Measurements from ENCODE around the gene TTBK1.

The TTBK1 gene

GRCh38 chr6:43211955-43212354 lies 31.3 kb upstream of the TTBK1 start:
- no peaks in the 10 kb centered on the region for H3K4me1 ChIP-seq (ENCODE audit: control insufficient read depth, insufficient read depth, low read length)
- no peak overlapping the region for H3K9ac ChIP-seq (ENCODE audit: low read length)
- H3K36me3 ChIP-seq (ENCODE audit: control insufficient read depth, insufficient read depth, low read length, severe bottlenecking), result peaks cover 35% of the 10 kb centered on the region
- no peaks in the 10 kb centered on the region for H3K27me3 ChIP-seq (replicated peaks; ENCODE audit: control insufficient read depth, insufficient read depth, low read length)
- no peak overlapping the region for H3K4me3 ChIP-seq (ENCODE audit: low read length)
- no peaks in the 10 kb centered on the region for H3K9me3 ChIP-seq (ENCODE audit: control insufficient read depth, low read length)
- DNase-seq (ENCODE audit: low read depth), result no peak

- Histone ChIP-seq H3K36me3 (ENCODE audit: control insufficient read depth, insufficient read depth, low read length, severe bottlenecking) (peaks cover 38% of the 10 kb centered on the region), H3K9ac (ENCODE audit: low read length) (no peak overlapping the region)
- DNase-seq (ENCODE audit: low read depth), result no peak
Measured at GRCh38 chr6:43213431-43213830, 29.9 kb upstream of the TTBK1 start.

GRCh38 chr6:43215066-43215465 lies 28.2 kb upstream of the TTBK1 start:
- H3K4me1 ChIP-seq (ENCODE audit: control insufficient read depth, insufficient read depth, low read length), result no peaks in the 10 kb centered on the region

More at GRCh38 chr6:43213431-43213830, 29.9 kb upstream of the TTBK1 start:
- Histone ChIP-seq H3K4me1 (ENCODE audit: control insufficient read depth, insufficient read depth, low read length) (no peaks in the 10 kb centered on the region), H3K9me3 (ENCODE audit: control insufficient read depth, low read length) (no peaks in the 10 kb centered on the region), H3K27me3 (replicated peaks; ENCODE audit: control insufficient read depth, insufficient read depth, low read length) (no peaks in the 10 kb centered on the region), H3K4me3 (ENCODE audit: low read length) (no peak overlapping the region)

GRCh38 chr6:43216200-43216599 lies 27.1 kb upstream of the TTBK1 start:
- Histone ChIP-seq H3K4me3 (ENCODE audit: low read length) (no peak overlapping the region), H3K4me1 (ENCODE audit: control insufficient read depth, insufficient read depth, low read length) (no peaks in the 10 kb centered on the region), H3K9ac (ENCODE audit: low read length) (no peak overlapping the region), H3K9me3 (ENCODE audit: control insufficient read depth, low read length) (no peaks in the 10 kb centered on the region), H3K27me3 (replicated peaks; ENCODE audit: control insufficient read depth, insufficient read depth, low read length) (no peaks in the 10 kb centered on the region), H3K36me3 (ENCODE audit: control insufficient read depth, insufficient read depth, low read length, severe bottlenecking) (peaks cover 38% of the 10 kb centered on the region)
- no peak for DNase-seq (ENCODE audit: low read depth)

More at GRCh38 chr6:43215066-43215465, 28.2 kb upstream of the TTBK1 start:
- H3K9ac ChIP-seq (ENCODE audit: low read length), result no peak overlapping the region
- no peak for DNase-seq (ENCODE audit: low read depth)
- H3K4me3 ChIP-seq (ENCODE audit: low read length), result no peak overlapping the region
- peaks cover 38% of the 10 kb centered on the region for H3K36me3 ChIP-seq (ENCODE audit: control insufficient read depth, insufficient read depth, low read length, severe bottlenecking)
- H3K27me3 ChIP-seq (replicated peaks; ENCODE audit: control insufficient read depth, insufficient read depth, low read length), result no peaks in the 10 kb centered on the region
- no peaks in the 10 kb centered on the region for H3K9me3 ChIP-seq (ENCODE audit: control insufficient read depth, low read length)

- Histone ChIP-seq H3K27me3 (replicated peaks; ENCODE audit: control insufficient read depth, insufficient read depth, low read length) (no peaks in the 10 kb centered on the region), H3K9ac (ENCODE audit: low read length) (no peak overlapping the region), H3K4me3 (ENCODE audit: low read length) (no peak overlapping the region), H3K36me3 (ENCODE audit: control insufficient read depth, insufficient read depth, low read length, severe bottlenecking) (peaks cover 38% of the 10 kb centered on the region), H3K9me3 (ENCODE audit: control insufficient read depth, low read length) (no peaks in the 10 kb centered on the region), H3K4me1 (ENCODE audit: control insufficient read depth, insufficient read depth, low read length) (no peaks in the 10 kb centered on the region)
- no peak for DNase-seq (ENCODE audit: low read depth)
Measured at GRCh38 chr6:43217351-43217750, 25.9 kb upstream of the TTBK1 start.

GRCh38 chr6:43219119-43219518 lies 24.2 kb upstream of the TTBK1 start:
- Histone ChIP-seq H3K4me3 (ENCODE audit: low read length) (no peak overlapping the region), H3K9me3 (ENCODE audit: control insufficient read depth, low read length) (no peaks in the 10 kb centered on the region), H3K27me3 (replicated peaks; ENCODE audit: control insufficient read depth, insufficient read depth, low read length) (no peaks in the 10 kb centered on the region), H3K4me1 (ENCODE audit: control insufficient read depth, insufficient read depth, low read length) (no peaks in the 10 kb centered on the region), H3K36me3 (ENCODE audit: control insufficient read depth, insufficient read depth, low read length, severe bottlenecking) (peaks cover 41% of the 10 kb centered on the region), H3K9ac (ENCODE audit: low read length) (no peak overlapping the region)
- DNase-seq (ENCODE audit: low read depth), result no peak

- DNase-seq (ENCODE audit: low read depth), result no peak
- H3K27me3 ChIP-seq (replicated peaks; ENCODE audit: control insufficient read depth, insufficient read depth, low read length), result no peaks in the 10 kb centered on the region
- no peak overlapping the region for H3K9ac ChIP-seq (ENCODE audit: low read length)
- H3K9me3 ChIP-seq (ENCODE audit: control insufficient read depth, low read length), result no peaks in the 10 kb centered on the region
- peaks cover 46% of the 10 kb centered on the region for H3K36me3 ChIP-seq (ENCODE audit: control insufficient read depth, insufficient read depth, low read length, severe bottlenecking)
- no peaks in the 10 kb centered on the region for H3K4me1 ChIP-seq (ENCODE audit: control insufficient read depth, insufficient read depth, low read length)
- H3K4me3 ChIP-seq (ENCODE audit: low read length), result no peak overlapping the region
Measured at GRCh38 chr6:43219814-43220213, 23.5 kb upstream of the TTBK1 start.

GRCh38 chr6:43220439-43220951 lies 22.8 kb upstream of the TTBK1 start:
- Histone ChIP-seq H3K9ac (ENCODE audit: low read length) (no peak overlapping the region), H3K4me1 (ENCODE audit: control insufficient read depth, insufficient read depth, low read length) (no peaks in the 10 kb centered on the region), H3K9me3 (ENCODE audit: control insufficient read depth, low read length) (no peaks in the 10 kb centered on the region), H3K4me3 (ENCODE audit: low read length) (no peak overlapping the region), H3K27me3 (replicated peaks; ENCODE audit: control insufficient read depth, insufficient read depth, low read length) (no peaks in the 10 kb centered on the region), H3K36me3 (ENCODE audit: control insufficient read depth, insufficient read depth, low read length, severe bottlenecking) (peaks cover 40% of the 10 kb centered on the region)
- DNase-seq (ENCODE audit: low read depth), result no peak

- Histone ChIP-seq H3K27me3 (replicated peaks; ENCODE audit: control insufficient read depth, insufficient read depth, low read length) (no peaks in the 10 kb centered on the region), H3K9me3 (ENCODE audit: control insufficient read depth, low read length) (no peaks in the 10 kb centered on the region), H3K4me1 (ENCODE audit: control insufficient read depth, insufficient read depth, low read length) (no peaks in the 10 kb centered on the region), H3K4me3 (ENCODE audit: low read length) (no peak overlapping the region), H3K9ac (ENCODE audit: low read length) (no peak overlapping the region), H3K36me3 (ENCODE audit: control insufficient read depth, insufficient read depth, low read length, severe bottlenecking) (peaks cover 36% of the 10 kb centered on the region)
- DNase-seq (ENCODE audit: low read depth), result no peak
Measured at GRCh38 chr6:43221046-43221972, 22.0 kb upstream of the TTBK1 start.

GRCh38 chr6:43222418-43223059 lies 20.7 kb upstream of the TTBK1 start:
- Histone ChIP-seq H3K9me3 (ENCODE audit: control insufficient read depth, low read length) (no peaks in the 10 kb centered on the region), H3K4me1 (ENCODE audit: control insufficient read depth, insufficient read depth, low read length) (no peaks in the 10 kb centered on the region), H3K36me3 (ENCODE audit: control insufficient read depth, insufficient read depth, low read length, severe bottlenecking) (peaks cover 25% of the 10 kb centered on the region), H3K4me3 (ENCODE audit: low read length) (no peak overlapping the region), H3K9ac (ENCODE audit: low read length) (no peak overlapping the region), H3K27me3 (replicated peaks; ENCODE audit: control insufficient read depth, insufficient read depth, low read length) (no peaks in the 10 kb centered on the region)
- no peak for DNase-seq (ENCODE audit: low read depth)

GRCh38 chr6:43223175-43223574 lies 20.1 kb upstream of the TTBK1 start:
- Histone ChIP-seq H3K9ac (ENCODE audit: low read length) (no peak overlapping the region), H3K36me3 (ENCODE audit: control insufficient read depth, insufficient read depth, low read length, severe bottlenecking) (peaks cover 25% of the 10 kb centered on the region), H3K4me3 (ENCODE audit: low read length) (no peak overlapping the region), H3K9me3 (ENCODE audit: control insufficient read depth, low read length) (no peaks in the 10 kb centered on the region), H3K4me1 (ENCODE audit: control insufficient read depth, insufficient read depth, low read length) (no peaks in the 10 kb centered on the region), H3K27me3 (replicated peaks; ENCODE audit: control insufficient read depth, insufficient read depth, low read length) (no peaks in the 10 kb centered on the region)
- no peak for DNase-seq (ENCODE audit: low read depth)

All from adipocyte (in vitro differentiated cells).